ENCODE measurements around the gene HEXA.

The HEXA gene

GRCh38 chr15:72312605-72313447 is 63.0 kb downstream of the HEXA start:
- H3K9me3 ChIP-seq (ENCODE audit: control insufficient read depth, low read length): no peaks in the 10 kb centered on the region
- no peak overlapping the region for H3K27ac ChIP-seq (ENCODE audit: insufficient read depth, low read depth, low read length, poor library complexity, severe bottlenecking)
- no peaks in the 10 kb centered on the region for H3K36me3 ChIP-seq (ENCODE audit: control insufficient read depth, insufficient read depth, low read length)
- WGBS, 2 experiments: 58% methylated on average over 2 of the region's 2 CpGs
- no peak overlapping the region for H3K4me3 ChIP-seq (ENCODE audit: insufficient read depth, low read depth, low read length)
- H3K27me3 ChIP-seq (ENCODE audit: control insufficient read depth, insufficient read depth, low read length, poor library complexity, severe bottlenecking): peaks cover 26% of the 10 kb centered on the region
- no peaks in the 10 kb centered on the region for H3K4me1 ChIP-seq (ENCODE audit: control insufficient read depth, insufficient read depth, low read length)

GRCh38 chr15:72307026-72307425 is 68.8 kb downstream of the HEXA start:
- Histone ChIP-seq H3K4me3 (ENCODE audit: insufficient read depth, low read depth, low read length) (no peak overlapping the region), H3K4me1 (ENCODE audit: control insufficient read depth, insufficient read depth, low read length) (no peaks in the 10 kb centered on the region), H3K36me3 (ENCODE audit: control insufficient read depth, insufficient read depth, low read length) (no peaks in the 10 kb centered on the region), H3K27me3 (ENCODE audit: control insufficient read depth, insufficient read depth, low read length, poor library complexity, severe bottlenecking) (peaks cover 10% of the 10 kb centered on the region), H3K27ac (ENCODE audit: insufficient read depth, low read depth, low read length, poor library complexity, severe bottlenecking) (no peak overlapping the region), H3K9me3 (ENCODE audit: control insufficient read depth, low read length) (no peaks in the 10 kb centered on the region)
- WGBS, 2 experiments: 74 to 78% methylated on average over 5 of the region's 5 CpGs

- Histone ChIP-seq H3K27ac (ENCODE audit: insufficient read depth, low read depth, low read length, poor library complexity, severe bottlenecking) (no peak overlapping the region), H3K9me3 (ENCODE audit: control insufficient read depth, low read length) (no peaks in the 10 kb centered on the region), H3K36me3 (ENCODE audit: control insufficient read depth, insufficient read depth, low read length) (no peaks in the 10 kb centered on the region), H3K4me1 (ENCODE audit: control insufficient read depth, insufficient read depth, low read length) (no peaks in the 10 kb centered on the region), H3K4me3 (ENCODE audit: insufficient read depth, low read depth, low read length) (no peak overlapping the region), H3K27me3 (ENCODE audit: control insufficient read depth, insufficient read depth, low read length, poor library complexity, severe bottlenecking) (peaks cover 10% of the 10 kb centered on the region)
- 59 to 65% methylated on average over 10 of the region's 10 CpGs for WGBS, 2 experiments
These were observed 69.5 kb downstream of the HEXA start for GRCh38 chr15:72306211-72306785.

- 90% methylated on average over 7 of the region's 7 CpGs for WGBS, 2 experiments
- Histone ChIP-seq H3K36me3 (ENCODE audit: control insufficient read depth, insufficient read depth, low read length) (no peaks in the 10 kb centered on the region), H3K9me3 (ENCODE audit: control insufficient read depth, low read length) (no peaks in the 10 kb centered on the region), H3K4me3 (ENCODE audit: insufficient read depth, low read depth, low read length) (no peak overlapping the region), H3K27me3 (ENCODE audit: control insufficient read depth, insufficient read depth, low read length, poor library complexity, severe bottlenecking) (peaks cover 10% of the 10 kb centered on the region), H3K4me1 (ENCODE audit: control insufficient read depth, insufficient read depth, low read length) (no peaks in the 10 kb centered on the region), H3K27ac (ENCODE audit: insufficient read depth, low read depth, low read length, poor library complexity, severe bottlenecking) (no peak overlapping the region)
These were observed 71.2 kb downstream of the HEXA start for GRCh38 chr15:72304596-72304995.

GRCh38 chr15:72302955-72303354 is 72.9 kb downstream of the HEXA start:
- H3K27ac ChIP-seq (ENCODE audit: insufficient read depth, low read depth, low read length, poor library complexity, severe bottlenecking): no peak overlapping the region
- H3K9me3 ChIP-seq (ENCODE audit: control insufficient read depth, low read length): no peaks in the 10 kb centered on the region
- 38 to 59% methylated on average over 1 of the region's 1 CpG for WGBS, 2 experiments
- H3K27me3 ChIP-seq (ENCODE audit: control insufficient read depth, insufficient read depth, low read length, poor library complexity, severe bottlenecking): peaks cover 11% of the 10 kb centered on the region
- H3K4me3 ChIP-seq (ENCODE audit: insufficient read depth, low read depth, low read length): no peak overlapping the region
- no peaks in the 10 kb centered on the region for H3K4me1 ChIP-seq (ENCODE audit: control insufficient read depth, insufficient read depth, low read length)
- no peaks in the 10 kb centered on the region for H3K36me3 ChIP-seq (ENCODE audit: control insufficient read depth, insufficient read depth, low read length)

All from ectodermal cell (in vitro differentiated cells).